Memory B cell (primary cell): ENCODE measurements around the gene APBB3.
"Not testable (repeated sequence)": the region's sequence is repeated elsewhere in the genome, so short reads cannot be mapped to it uniquely, and the experiment has no call there.

Experiments used
- ATAC-seq: fragments of 150-1000 bp; cut with Tn5 transposase; 2 replicates; pipeline ENCODE4 v1.10.0; 2021; ENCODE audit warnings: low read depth, mild to moderate bottlenecking, moderate library complexity
- DNase-seq, 2 donors: peaks; one replicate each; pipeline ENCODE4 v3.0.0; 2022; ENCODE audit warnings: low spot score in 2 of 2
- H3K27ac Mint-ChIP-seq: one replicate; pipeline ENCODE4 v1.8.0; 2022; ENCODE audit warnings: mild to moderate bottlenecking, moderate library complexity, mixed read lengths
- H3K27me3 Mint-ChIP-seq: one replicate; pipeline ENCODE4 v1.8.0; 2022; ENCODE audit warnings: mixed read lengths
- H3K36me3 Mint-ChIP-seq: one replicate; pipeline ENCODE4 v1.8.0; 2022; ENCODE audit warnings: mild to moderate bottlenecking, mixed read lengths
- H3K4me1 Mint-ChIP-seq: one replicate; pipeline ENCODE4 v1.8.0; 2022; ENCODE audit warnings: mixed read lengths
- H3K4me3 Mint-ChIP-seq: one replicate; pipeline ENCODE4 v1.8.0; 2022; ENCODE audit warnings: mild to moderate bottlenecking, moderate library complexity, mixed read lengths
- H3K9me3 Mint-ChIP-seq: one replicate; pipeline ENCODE4 v1.8.0; 2022; ENCODE audit warnings: mixed read lengths

The APBB3 gene

GRCh38 chr5:140564196-140565023 lies at the start of gene APBB3, which contains the start of gene SLC35A4:
TSS of gene APBB3 (minus strand) at chr5:140564598. CDS start at chr5:140564245, 353 bp downstream.
TSS of gene SLC35A4 (plus strand) at chr5:140564828. CDS start at chr5:140567170, 2,342 bp downstream.
- Mint-ChIP-seq H3K27ac (peak within 1 kb of the TSS; percentile 97), H3K27me3 (no peaks in the 10 kb centered on the region), H3K4me3 (peak within 1 kb of the TSS; percentile 91), H3K36me3 (peaks cover 19% of the 10 kb centered on the region), H3K4me1 (peaks cover 29% of the 10 kb centered on the region), H3K9me3 (no peaks in the 10 kb centered on the region)
- peak; percentile 87 for ATAC-seq
- peak; percentile 86 to 96 for DNase-seq

GRCh38 chr5:140611020-140611521 lies 46.7 kb upstream of the APBB3 start:
- H3K9me3 Mint-ChIP-seq = peaks cover under 1% of the 10 kb centered on the region
- H3K36me3 Mint-ChIP-seq = peaks cover under 1% of the 10 kb centered on the region
- DNase-seq (no peak), ATAC-seq (no peak)
- peaks cover under 1% of the 10 kb centered on the region for H3K27me3 Mint-ChIP-seq
- no peak overlapping the region for H3K27ac Mint-ChIP-seq
- H3K4me3 Mint-ChIP-seq = no peak overlapping the region
- peaks cover 16% of the 10 kb centered on the region for H3K4me1 Mint-ChIP-seq

- Mint-ChIP-seq H3K36me3 (peaks cover 2% of the 10 kb centered on the region), H3K4me3 (no peak overlapping the region), H3K9me3 (peaks cover 2% of the 10 kb centered on the region), H3K27ac (no peak overlapping the region), H3K4me1 (peaks cover 16% of the 10 kb centered on the region), H3K27me3 (peaks cover 2% of the 10 kb centered on the region)
- DNase-seq (no peak), ATAC-seq (no peak)
Observed at GRCh38 chr5:140609126-140609525, 44.7 kb upstream of the APBB3 start.

- H3K4me3 Mint-ChIP-seq = no peak overlapping the region
- H3K36me3 Mint-ChIP-seq = peaks cover 2% of the 10 kb centered on the region
- ATAC-seq (no peak), DNase-seq (no peak)
- H3K9me3 Mint-ChIP-seq = peaks cover 2% of the 10 kb centered on the region
- H3K4me1 Mint-ChIP-seq = peaks cover 16% of the 10 kb centered on the region
- no peak overlapping the region for H3K27ac Mint-ChIP-seq
- H3K27me3 Mint-ChIP-seq = peaks cover 2% of the 10 kb centered on the region
Observed at GRCh38 chr5:140608722-140609121, 44.3 kb upstream of the APBB3 start.

GRCh38 chr5:140607031-140607430 lies 42.6 kb upstream of the APBB3 start:
- ATAC-seq (no peak), DNase-seq (no peak)
- peaks cover 3% of the 10 kb centered on the region for H3K9me3 Mint-ChIP-seq

GRCh38 chr5:140605879-140606278 lies 41.5 kb upstream of the APBB3 start:
- Mint-ChIP-seq H3K9me3 (peaks cover 5% of the 10 kb centered on the region), H3K36me3 (peaks cover 2% of the 10 kb centered on the region), H3K4me1 (no peaks in the 10 kb centered on the region), H3K27me3 (peaks cover 2% of the 10 kb centered on the region), H3K4me3 (no peak overlapping the region), H3K27ac (peak overlapping the region; percentile 47)
- DNase-seq (no peak), ATAC-seq (no peak)

More at GRCh38 chr5:140607031-140607430, 42.6 kb upstream of the APBB3 start:
- Mint-ChIP-seq H3K4me1 (peaks cover 10% of the 10 kb centered on the region), H3K4me3 (no peak overlapping the region), H3K27me3 (peaks cover 2% of the 10 kb centered on the region), H3K27ac (no peak overlapping the region), H3K36me3 (peaks cover 2% of the 10 kb centered on the region)

- peaks cover 2% of the 10 kb centered on the region for H3K27me3 Mint-ChIP-seq
- peaks cover 5% of the 10 kb centered on the region for H3K9me3 Mint-ChIP-seq
- DNase-seq (no peak), ATAC-seq (no peak)
- peaks cover 2% of the 10 kb centered on the region for H3K36me3 Mint-ChIP-seq
- H3K4me1 Mint-ChIP-seq = no peaks in the 10 kb centered on the region
- no peak overlapping the region for H3K4me3 Mint-ChIP-seq
- no peak overlapping the region for H3K27ac Mint-ChIP-seq
Observed at GRCh38 chr5:140603734-140604133, 39.3 kb upstream of the APBB3 start.

GRCh38 chr5:140603446-140603698 lies 39.0 kb upstream of the APBB3 start:
- not testable (repeated sequence) for H3K27me3 Mint-ChIP-seq, H3K9me3 Mint-ChIP-seq, DNase-seq, ATAC-seq, H3K4me1 Mint-ChIP-seq, H3K27ac Mint-ChIP-seq, H3K4me3 Mint-ChIP-seq, H3K36me3 Mint-ChIP-seq

GRCh38 chr5:140602147-140602546 lies 37.7 kb upstream of the APBB3 start:
- Mint-ChIP-seq H3K4me3 (no peak overlapping the region), H3K36me3 (peaks cover 2% of the 10 kb centered on the region), H3K27ac (no peak overlapping the region), H3K4me1 (no peaks in the 10 kb centered on the region), H3K27me3 (peaks cover 2% of the 10 kb centered on the region), H3K9me3 (peaks cover 5% of the 10 kb centered on the region)
- no peak for DNase-seq
- ATAC-seq = no peak

- no peak for ATAC-seq
- H3K4me1 Mint-ChIP-seq = no peaks in the 10 kb centered on the region
- no peak for DNase-seq
- H3K4me3 Mint-ChIP-seq = no peak overlapping the region
- peaks cover 3% of the 10 kb centered on the region for H3K9me3 Mint-ChIP-seq
- no peaks in the 10 kb centered on the region for H3K36me3 Mint-ChIP-seq
- H3K27ac Mint-ChIP-seq = no peak overlapping the region
- H3K27me3 Mint-ChIP-seq = peaks cover 5% of the 10 kb centered on the region
Observed at GRCh38 chr5:140600096-140600495, 35.7 kb upstream of the APBB3 start.

- DNase-seq (no peak), ATAC-seq (no peak)
- Mint-ChIP-seq H3K4me3 (no peak overlapping the region), H3K27me3 (peaks cover 5% of the 10 kb centered on the region), H3K4me1 (no peaks in the 10 kb centered on the region), H3K36me3 (no peaks in the 10 kb centered on the region), H3K9me3 (peaks cover 3% of the 10 kb centered on the region), H3K27ac (no peak overlapping the region)
Observed at GRCh38 chr5:140598836-140599235, 34.4 kb upstream of the APBB3 start.

GRCh38 chr5:140596321-140596741 lies 31.9 kb upstream of the APBB3 start:
- H3K27ac Mint-ChIP-seq = no peak overlapping the region
- no peak for DNase-seq
- no peaks in the 10 kb centered on the region for H3K9me3 Mint-ChIP-seq
- peaks cover 5% of the 10 kb centered on the region for H3K27me3 Mint-ChIP-seq
- no peaks in the 10 kb centered on the region for H3K4me1 Mint-ChIP-seq
- H3K4me3 Mint-ChIP-seq = no peak overlapping the region
- H3K36me3 Mint-ChIP-seq = no peaks in the 10 kb centered on the region
- no peak for ATAC-seq

GRCh38 chr5:140595538-140596300 lies 31.3 kb upstream of the APBB3 start:
- Mint-ChIP-seq H3K36me3 (no peaks in the 10 kb centered on the region), H3K27me3 (peaks cover 5% of the 10 kb centered on the region), H3K4me3 (no peak overlapping the region), H3K9me3 (no peaks in the 10 kb centered on the region), H3K4me1 (no peaks in the 10 kb centered on the region), H3K27ac (no peak overlapping the region)
- ATAC-seq (no peak), DNase-seq (no peak)

GRCh38 chr5:140594169-140594568 lies 29.8 kb upstream of the APBB3 start:
- Mint-ChIP-seq H3K4me3 (no peak overlapping the region), H3K36me3 (no peaks in the 10 kb centered on the region), H3K27ac (no peak overlapping the region), H3K9me3 (no peaks in the 10 kb centered on the region), H3K4me1 (no peaks in the 10 kb centered on the region), H3K27me3 (peaks cover 5% of the 10 kb centered on the region)
- ATAC-seq = no peak
- no peak for DNase-seq
